CD14-positive monocyte (primary cell): Measurements from ENCODE around the gene PIP5K1B. TPM values are rescaled to one million over a fixed set of nuclear protein-coding genes. Genes with fewer than 3 reads are reported as not detected.

Experiments used
- DNase-seq, 3 donors: peaks; one replicate each; pipeline ENCODE4 v3.0.0-alpha.2; 2011 to 2022
- H2AFZ ChIP-seq: 2 replicates; pipeline ENCODE4 v1.6.0; 2012; ENCODE audit warnings: mild to moderate bottlenecking, low read depth, low read length, inconsistent platforms; ENCODE audit not compliant: insufficient read depth, poor library complexity, severe bottlenecking
- H3K27ac ChIP-seq, 2 donors: 1 replicate in 1 of 2; 2 replicates in 1 of 2; pipeline ENCODE4 v1.5.1; 2012 to 2013; ENCODE audit warnings: low read length in 2 of 2, control low read depth in 1 of 2, inconsistent platforms in 1 of 2, low read depth in 1 of 2, mild to moderate bottlenecking in 1 of 2
- H3K27me3 ChIP-seq, 2 donors: one replicate each; pipeline versions ENCODE4 v1.6.0 to v1.6.1; 2011 to 2013; ENCODE audit warnings: low read length in 2 of 2; ENCODE audit not compliant: control insufficient read depth in 2 of 2, insufficient read depth in 2 of 2
- H3K36me3 ChIP-seq, 2 donors: replicated peaks in 1 of 2; 1 replicate in 1 of 2; 2 replicates in 1 of 2; pipeline versions ENCODE4 v1.5.1 to v1.6.1; 2012 to 2013; ENCODE audit warnings: low read length in 2 of 2, control low read depth in 1 of 2, inconsistent platforms in 1 of 2, mild to moderate bottlenecking in 1 of 2; ENCODE audit not compliant: insufficient read depth in 2 of 2, control insufficient read depth in 1 of 2
- H3K4me1 ChIP-seq, 2 donors: 1 replicate in 1 of 2; 2 replicates in 1 of 2; pipeline versions ENCODE4 v1.5.1 to v1.6.1; 2012 to 2013; ENCODE audit warnings: low read length in 2 of 2, control low read depth in 1 of 2, inconsistent platforms in 1 of 2, mild to moderate bottlenecking in 1 of 2, moderate library complexity in 1 of 2; ENCODE audit not compliant: insufficient read depth in 2 of 2, control insufficient read depth in 1 of 2
- H3K4me2 ChIP-seq: replicated peaks from 2 replicates; pipeline ENCODE3; 2012; ENCODE audit warnings: low read length, moderate library complexity, mild to moderate bottlenecking; ENCODE audit not compliant: poor library complexity, severe bottlenecking; ENCODE audit errors: extremely low read depth
- H3K4me3 ChIP-seq, 3 experiments: fragments of 200-600 bp in 1 of 3; sonication (generic) in 1 of 3; replicated peaks in 1 of 3; 1 replicate in 2 of 3; 2 replicates in 1 of 3; pipeline ENCODE4 v1.5.1; 2011 to 2013; ENCODE audit warnings: low read length in 3 of 3, mild to moderate bottlenecking in 3 of 3, control low read depth in 2 of 3, low read depth in 2 of 3, inconsistent platforms in 1 of 3, moderate library complexity in 1 of 3
- H3K79me2 ChIP-seq: 2 replicates; pipeline ENCODE4 v1.6.0; 2012; ENCODE audit warnings: mild to moderate bottlenecking, control low read depth, inconsistent platforms, low read length, moderate library complexity; ENCODE audit not compliant: insufficient read depth
- H3K9ac ChIP-seq: 2 replicates; pipeline ENCODE4 v1.6.0; 2017; ENCODE audit warnings: low read length, mild to moderate bottlenecking; ENCODE audit not compliant: insufficient read depth, poor library complexity, severe bottlenecking
- H3K9me3 ChIP-seq, 2 donors: replicated peaks in 1 of 2; 1 replicate in 1 of 2; 2 replicates in 1 of 2; pipeline versions ENCODE4 v1.5.1 to v1.6.1; 2012 to 2013; ENCODE audit warnings: low read length in 2 of 2, control low read depth in 1 of 2; ENCODE audit not compliant: control insufficient read depth in 1 of 2, insufficient read depth in 1 of 2
- H4K20me1 ChIP-seq: 2 replicates; pipeline ENCODE4 v1.6.0; 2012; ENCODE audit warnings: mild to moderate bottlenecking, low read length, control low read depth, moderate library complexity; ENCODE audit not compliant: insufficient read depth
- H3K27ac Mint-ChIP-seq, 7 donors: one replicate each; pipeline ENCODE4 v1.8.0; 2020; ENCODE audit warnings: mild to moderate bottlenecking in 7 of 7, mixed read lengths in 7 of 7, moderate library complexity in 6 of 7, inconsistent platforms in 2 of 7
- H3K27me3 Mint-ChIP-seq, 3 donors: one replicate each; pipeline ENCODE4 v1.8.0; 2021 to 2022; ENCODE audit warnings: low read depth in 3 of 3, mild to moderate bottlenecking in 3 of 3, mixed read lengths in 3 of 3, moderate library complexity in 3 of 3, inconsistent platforms in 1 of 3
- H3K36me3 Mint-ChIP-seq, 2 donors: one replicate each; pipeline ENCODE4 v1.8.0; 2020; ENCODE audit warnings: mixed read lengths in 2 of 2, inconsistent platforms in 1 of 2, mild to moderate bottlenecking in 1 of 2
- H3K4me1 Mint-ChIP-seq: one replicate; pipeline ENCODE4 v1.8.0; 2020; ENCODE audit warnings: mild to moderate bottlenecking, mixed read lengths
- H3K4me3 Mint-ChIP-seq, 2 donors: one replicate each; pipeline ENCODE4 v1.8.0; 2020; ENCODE audit warnings: mild to moderate bottlenecking in 2 of 2, mixed read lengths in 2 of 2, moderate library complexity in 1 of 2
- H3K9me3 Mint-ChIP-seq, 7 donors: one replicate each; pipeline ENCODE4 v1.8.0; 2020 to 2022; ENCODE audit warnings: mixed read lengths in 7 of 7, mild to moderate bottlenecking in 6 of 7, moderate library complexity in 6 of 7, inconsistent platforms in 2 of 7
- WGBS: methylation state at CpG from one replicate; pipeline ENCODE4 v1.1.5; 2013; ENCODE audit warnings: missing lambda C conversion rate; ENCODE audit not compliant: insufficient coverage; 5-methylcytosine and 5-hydroxymethylcytosine counted together
- intact Hi-C, 2 donors: fragments of 100-400 bp; cut with micrococcal nuclease; formaldehyde crosslinking; loops; one replicate each; pipeline versions ENCODE4 v1.15.0 to v1.15.1; 2023
- polyA plus RNA-seq, 3 donors: library from polyadenylated mRNA; depleted of rRNA in 1 of 3; unstranded in 2 of 3; stranded (reverse) in 1 of 3; fragments of 300-500 nt in 2 of 3; fragments of >200 nt in 1 of 3; fragmentation: Illumina TruSeq in 2 of 3; gene quantifications; 1 replicate in 2 of 3; 2 replicates in 1 of 3; pipeline ENCODE4 v1.2.3, GENCODE V29; 2012 to 2021
- TF ChIP-seq, protein P1 (sequence below): fragments of 200-600 bp; IDR thresholded peaks from one replicate; pipeline ENCODE4 v1.8.0; 2022; ENCODE audit warnings: antibody characterized with exemption, mild to moderate bottlenecking

PIP5K1B gene
- polyA plus RNA-seq, 3 donors, result 0.18 to 4.1 (median 0.87) TPM

GRCh38 chr9:68832101-68832500, 127.1 kb downstream of the PIP5K1B start:
- H3K4me1 Mint-ChIP-seq, result no peaks in the 10 kb centered on the region
- TF ChIP-seq, protein P1, sequence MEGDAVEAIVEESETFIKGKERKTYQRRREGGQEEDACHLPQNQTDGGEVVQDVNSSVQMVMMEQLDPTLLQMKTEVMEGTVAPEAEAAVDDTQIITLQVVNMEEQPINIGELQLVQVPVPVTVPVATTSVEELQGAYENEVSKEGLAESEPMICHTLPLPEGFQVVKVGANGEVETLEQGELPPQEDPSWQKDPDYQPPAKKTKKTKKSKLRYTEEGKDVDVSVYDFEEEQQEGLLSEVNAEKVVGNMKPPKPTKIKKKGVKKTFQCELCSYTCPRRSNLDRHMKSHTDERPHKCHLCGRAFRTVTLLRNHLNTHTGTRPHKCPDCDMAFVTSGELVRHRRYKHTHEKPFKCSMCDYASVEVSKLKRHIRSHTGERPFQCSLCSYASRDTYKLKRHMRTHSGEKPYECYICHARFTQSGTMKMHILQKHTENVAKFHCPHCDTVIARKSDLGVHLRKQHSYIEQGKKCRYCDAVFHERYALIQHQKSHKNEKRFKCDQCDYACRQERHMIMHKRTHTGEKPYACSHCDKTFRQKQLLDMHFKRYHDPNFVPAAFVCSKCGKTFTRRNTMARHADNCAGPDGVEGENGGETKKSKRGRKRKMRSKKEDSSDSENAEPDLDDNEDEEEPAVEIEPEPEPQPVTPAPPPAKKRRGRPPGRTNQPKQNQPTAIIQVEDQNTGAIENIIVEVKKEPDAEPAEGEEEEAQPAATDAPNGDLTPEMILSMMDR, result no peak
- Histone ChIP-seq H3K27ac (no peak overlapping the region), H2AFZ (no peak overlapping the region), H3K4me3 (no peak overlapping the region), H3K9ac (no peak overlapping the region), H3K4me1 (no peaks in the 10 kb centered on the region), H4K20me1 (no peaks in the 10 kb centered on the region), H3K9me3 (no peaks in the 10 kb centered on the region), H3K79me2 (no peaks in the 10 kb centered on the region), H3K27me3 (no peaks in the 10 kb centered on the region), H3K4me2 (no peak overlapping the region), H3K36me3 (no peaks in the 10 kb centered on the region)
- no peak overlapping the region for H3K4me3 Mint-ChIP-seq
- no peak for DNase-seq
- no peaks in the 10 kb centered on the region for H3K9me3 Mint-ChIP-seq
- H3K27ac Mint-ChIP-seq, result no peak overlapping the region
- intact Hi-C loops, result no loop called here
- peaks cover 0 to 4% (median 0%) of the 10 kb centered on the region in 3 donors for H3K27me3 Mint-ChIP-seq
- peaks cover 3 to 9% of the 10 kb centered on the region in 2 donors for H3K36me3 Mint-ChIP-seq

DNA sequence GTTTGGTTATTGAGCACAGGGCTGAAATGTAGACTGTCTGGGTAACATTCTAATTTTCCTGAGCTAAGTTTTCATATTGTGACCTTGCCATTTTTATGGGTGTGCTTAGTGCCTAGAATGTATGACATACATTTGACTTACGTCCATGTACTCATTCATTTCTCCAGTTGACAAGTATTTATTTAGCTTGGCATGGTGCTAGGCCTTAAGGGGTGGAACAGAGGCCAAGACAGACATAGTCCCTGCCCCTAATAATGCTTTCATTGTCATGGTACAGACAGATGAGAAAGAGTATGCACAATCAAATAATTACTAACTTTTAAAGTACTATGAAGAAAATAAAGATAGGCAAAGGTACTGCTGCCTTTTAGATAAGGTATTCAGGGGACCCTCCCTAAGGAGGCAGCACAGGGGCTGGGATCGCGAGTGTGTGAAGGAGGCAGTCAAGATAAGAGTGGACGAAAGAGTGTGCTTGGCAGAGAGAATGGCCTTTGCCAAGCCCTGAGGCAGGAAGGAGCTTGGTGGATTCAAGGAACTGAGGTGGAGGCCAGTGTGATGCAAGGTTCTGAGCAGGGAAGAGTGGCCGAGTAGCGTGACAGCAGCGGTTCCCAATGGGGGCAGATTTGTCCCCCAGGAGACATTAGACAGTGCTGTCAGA, 128.0 kb downstream of the PIP5K1B start:
- 100% methylated on average over 3 of the region's 7 CpGs for WGBS
- H3K27ac ChIP-seq, result no peak overlapping the region
- no peak overlapping the region for H2AFZ ChIP-seq
- H3K9me3 ChIP-seq, result no peaks in the 10 kb centered on the region
- no peaks in the 10 kb centered on the region for H3K9me3 Mint-ChIP-seq
- H3K27me3 ChIP-seq, result no peaks in the 10 kb centered on the region
- peaks cover 0 to 4% (median 0%) of the 10 kb centered on the region in 3 donors for H3K27me3 Mint-ChIP-seq
- H3K4me3 ChIP-seq, result no peak overlapping the region
- no peak for DNase-seq
- no peaks in the 10 kb centered on the region for H3K79me2 ChIP-seq
- no peaks in the 10 kb centered on the region for H3K4me1 Mint-ChIP-seq
- no peak overlapping the region for H3K4me3 Mint-ChIP-seq
- no peaks in the 10 kb centered on the region for H4K20me1 ChIP-seq
- H3K4me2 ChIP-seq, result no peak overlapping the region
- TF ChIP-seq, protein P1, result no peak
- peaks cover 1 to 9% of the 10 kb centered on the region in 2 donors for H3K36me3 Mint-ChIP-seq
- H3K36me3 ChIP-seq, result no peaks in the 10 kb centered on the region
- no peaks in the 10 kb centered on the region for H3K4me1 ChIP-seq
- H3K27ac Mint-ChIP-seq, result peak overlapping the region in 1 of 7 donors; percentile 11
- intact Hi-C loops, result no loop called here
- no peak overlapping the region for H3K9ac ChIP-seq
